NCI-H524 (cell line): ENCODE results near the gene TMEM223.
"Not testable (repeated sequence)": the region's sequence is repeated elsewhere in the genome, so short reads cannot be mapped to it uniquely, and the experiment has no call there.

Source experiments
- DNase-seq, 2 experiments: peaks; one replicate each; lab custom pipeline; 2025; lab: John Stamatoyannopoulos, UW

Gene TMEM223

GRCh38 chr11:62752994-62753735 lies 38.6 kb downstream of the TMEM223 start:
- no peak for DNase-seq

GRCh38 chr11:62752177-62752785 lies 39.5 kb downstream of the TMEM223 start:
- no peak for DNase-seq

- not testable (repeated sequence) for DNase-seq
Observed at GRCh38 chr11:62749931-62750330, 41.9 kb downstream of the TMEM223 start.

- no peak for DNase-seq
Observed at GRCh38 chr11:62747475-62748160, 44.2 kb downstream of the TMEM223 start.
